Measurements from ENCODE around the gene BTF3L4.

DNA sequence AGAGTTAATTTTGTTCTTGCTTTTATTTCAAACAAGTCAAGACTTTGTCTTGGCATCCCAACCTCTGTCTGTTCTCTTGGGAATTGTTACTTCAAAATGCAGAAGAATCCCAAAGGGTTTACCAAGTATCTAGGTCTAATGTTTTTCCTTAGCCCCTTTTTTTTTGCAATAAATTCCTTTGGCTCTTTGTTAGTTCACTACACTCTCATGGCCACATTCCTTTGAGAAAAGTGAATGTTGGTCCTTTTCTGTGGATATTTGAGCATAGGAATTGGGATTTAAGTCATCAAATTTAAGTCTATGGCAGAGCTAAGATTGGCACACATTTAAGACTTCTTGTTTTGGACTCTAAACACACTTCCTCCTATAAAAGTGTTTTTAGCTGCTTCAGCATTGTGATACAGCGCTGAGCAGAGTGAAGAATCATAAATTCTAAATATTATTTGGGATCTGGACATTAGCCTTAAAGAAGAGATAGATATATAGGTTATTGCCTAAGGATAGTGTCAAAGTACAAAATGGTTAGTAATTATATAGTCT lies 1.9 kb downstream of the BTF3L4 start:
- TF ChIP-seq, protein P1, sequence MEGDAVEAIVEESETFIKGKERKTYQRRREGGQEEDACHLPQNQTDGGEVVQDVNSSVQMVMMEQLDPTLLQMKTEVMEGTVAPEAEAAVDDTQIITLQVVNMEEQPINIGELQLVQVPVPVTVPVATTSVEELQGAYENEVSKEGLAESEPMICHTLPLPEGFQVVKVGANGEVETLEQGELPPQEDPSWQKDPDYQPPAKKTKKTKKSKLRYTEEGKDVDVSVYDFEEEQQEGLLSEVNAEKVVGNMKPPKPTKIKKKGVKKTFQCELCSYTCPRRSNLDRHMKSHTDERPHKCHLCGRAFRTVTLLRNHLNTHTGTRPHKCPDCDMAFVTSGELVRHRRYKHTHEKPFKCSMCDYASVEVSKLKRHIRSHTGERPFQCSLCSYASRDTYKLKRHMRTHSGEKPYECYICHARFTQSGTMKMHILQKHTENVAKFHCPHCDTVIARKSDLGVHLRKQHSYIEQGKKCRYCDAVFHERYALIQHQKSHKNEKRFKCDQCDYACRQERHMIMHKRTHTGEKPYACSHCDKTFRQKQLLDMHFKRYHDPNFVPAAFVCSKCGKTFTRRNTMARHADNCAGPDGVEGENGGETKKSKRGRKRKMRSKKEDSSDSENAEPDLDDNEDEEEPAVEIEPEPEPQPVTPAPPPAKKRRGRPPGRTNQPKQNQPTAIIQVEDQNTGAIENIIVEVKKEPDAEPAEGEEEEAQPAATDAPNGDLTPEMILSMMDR (IDR thresholded peaks at IDR 0.05 in 8 of 11, conservative IDR thresholded peaks at IDR 0.05 in 3 of 11): no peak
- TF ChIP-seq POLR2A (IDR thresholded peaks at IDR 0.05) (no peak), POLR2AphosphoS5 (IDR thresholded peaks at IDR 0.05) (no peak)
